GM18909 (cell line): ENCODE data around the gene PRAME.
"Not testable (repeated sequence)": the region's sequence is repeated elsewhere in the genome, so short reads cannot be mapped to it uniquely, and the experiment has no call there.

Source experiments
- ATAC-seq: cut with Tn5 transposase; IDR thresholded peaks from one replicate; pipeline ENCODE4 v1.9.1; 2021; ENCODE audit warnings: mild to moderate bottlenecking; ENCODE audit not compliant: unreplicated experiment, poor library complexity

The PRAME gene

GRCh38 chr22:22558972-22559603, at the start of gene PRAME:
Gene PRAME (minus strand): TSS chr22:22559265. CDS start chr22:22556832, 2,433 bp downstream.
- no peak for ATAC-seq

DNA sequence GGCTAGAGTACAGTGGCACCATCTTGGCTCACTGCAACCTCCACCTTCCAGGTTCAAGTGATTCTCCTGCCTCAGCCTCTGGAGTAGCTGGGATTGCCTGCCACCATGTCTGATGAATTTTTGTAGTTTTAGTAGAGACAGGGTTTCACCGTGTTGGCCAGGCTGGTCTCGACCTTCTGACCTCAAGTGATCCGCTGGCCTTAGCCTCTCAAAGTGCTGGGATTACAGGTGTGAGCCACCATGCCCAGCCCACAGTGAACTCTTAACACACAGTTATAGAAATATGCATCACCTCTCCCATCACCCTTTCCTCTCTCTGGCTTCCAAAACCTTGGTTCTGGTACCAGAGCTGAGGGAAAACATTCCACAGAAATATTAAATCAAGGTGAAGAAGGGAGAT, 49.0 kb upstream of the PRAME start:
- not testable (repeated sequence) for ATAC-seq

DNA sequence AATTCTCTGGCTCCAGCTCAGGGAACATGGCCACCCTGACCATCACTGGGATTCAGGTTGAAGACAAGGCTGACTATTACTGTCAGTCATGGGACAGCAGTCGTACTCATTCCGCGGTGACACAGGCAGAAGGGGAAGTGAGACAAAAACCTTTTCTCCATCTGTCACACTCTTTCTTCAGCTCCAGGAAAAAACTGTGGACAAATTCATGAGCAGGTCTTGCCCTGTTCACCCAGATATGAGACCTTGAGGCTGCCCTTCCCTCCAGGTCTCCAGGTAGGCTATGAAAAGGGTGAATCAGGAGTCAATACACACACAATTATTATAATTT, 46.0 kb upstream of the PRAME start:
- ATAC-seq, result no peak

- no peak for ATAC-seq
Observed at GRCh38 chr22:22604326-22605073, 45.4 kb upstream of the PRAME start.

DNA sequence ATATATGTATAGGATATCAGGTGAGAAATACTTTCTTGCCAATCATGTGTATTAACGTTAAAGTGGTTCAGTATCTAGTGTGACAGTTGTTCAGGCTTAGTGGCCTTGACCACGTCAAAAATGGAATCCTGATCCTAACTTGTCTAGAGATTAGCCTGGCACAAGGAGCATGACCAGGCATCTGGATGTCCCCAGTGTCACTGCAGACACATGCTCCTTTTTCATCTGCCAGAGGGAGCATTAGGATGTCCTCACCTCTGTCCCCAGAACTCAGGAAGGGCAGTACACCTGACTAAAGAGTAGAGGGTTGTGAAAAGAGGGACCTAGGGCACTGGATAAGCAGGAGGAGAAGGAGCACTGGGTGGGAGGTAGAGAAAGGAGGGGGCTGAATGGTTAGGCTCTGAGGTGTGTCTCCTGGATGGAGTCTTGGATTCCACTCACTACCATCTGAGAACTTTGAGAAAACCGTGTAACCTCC, 44.4 kb upstream of the PRAME start:
- ATAC-seq, result no peak

DNA sequence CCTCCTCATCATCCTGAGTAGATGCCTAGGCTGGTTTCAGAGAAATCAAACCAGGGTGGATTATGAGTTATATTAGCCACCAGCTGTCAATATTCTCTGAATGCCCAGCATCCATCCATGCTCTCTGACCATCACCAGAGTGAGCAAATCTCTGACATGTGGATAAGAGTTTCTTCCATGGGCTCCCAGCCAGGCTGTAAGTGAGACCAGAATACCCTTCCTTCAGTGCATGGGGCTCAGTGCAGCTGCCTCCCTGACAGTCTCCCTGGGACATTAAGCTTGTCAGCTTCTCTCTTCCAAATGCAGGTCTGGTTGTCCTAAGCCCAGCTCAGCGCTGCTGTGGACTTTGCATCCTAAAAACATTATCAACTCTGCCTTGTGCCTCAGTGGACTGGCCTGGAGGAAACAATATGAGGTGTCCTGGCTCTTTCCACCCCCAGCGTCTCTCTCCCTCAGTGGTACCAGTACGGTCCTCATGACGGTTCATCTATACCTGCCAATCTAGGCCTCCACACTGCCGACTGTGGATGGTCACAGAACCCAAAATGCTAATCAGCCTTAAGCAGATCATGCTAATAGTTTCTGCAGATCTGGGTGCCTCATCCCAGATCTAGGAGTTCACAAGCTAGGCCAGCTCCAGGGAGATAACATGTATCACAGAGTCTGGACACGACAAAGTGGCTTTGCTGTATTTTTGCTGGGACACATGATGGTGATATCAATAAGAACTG, 41.6 kb upstream of the PRAME start:
- ATAC-seq, result no peak

- no peak for ATAC-seq
Observed at GRCh38 chr22:22599248-22599647, 40.2 kb upstream of the PRAME start.

DNA sequence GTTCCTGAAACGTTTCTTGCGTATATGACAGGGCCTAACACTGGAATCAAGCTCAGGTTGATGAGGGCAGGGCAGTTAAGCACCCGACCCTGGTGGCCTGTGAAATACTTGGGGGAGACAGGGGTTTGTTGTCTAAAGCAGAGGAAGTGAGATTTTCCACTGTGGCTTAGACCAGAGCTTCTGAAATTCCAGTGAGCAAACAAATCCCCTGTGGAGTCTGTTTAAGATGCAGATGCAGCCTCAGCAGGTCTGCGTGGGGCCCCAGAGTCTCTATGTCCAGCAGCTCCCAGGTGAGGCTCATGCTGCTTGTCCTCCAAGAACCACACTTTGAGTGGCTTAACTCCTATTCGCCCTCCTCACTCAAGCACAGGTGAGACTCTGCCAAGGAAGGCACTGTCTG, 39.1 kb upstream of the PRAME start:
- ATAC-seq, result no peak

DNA sequence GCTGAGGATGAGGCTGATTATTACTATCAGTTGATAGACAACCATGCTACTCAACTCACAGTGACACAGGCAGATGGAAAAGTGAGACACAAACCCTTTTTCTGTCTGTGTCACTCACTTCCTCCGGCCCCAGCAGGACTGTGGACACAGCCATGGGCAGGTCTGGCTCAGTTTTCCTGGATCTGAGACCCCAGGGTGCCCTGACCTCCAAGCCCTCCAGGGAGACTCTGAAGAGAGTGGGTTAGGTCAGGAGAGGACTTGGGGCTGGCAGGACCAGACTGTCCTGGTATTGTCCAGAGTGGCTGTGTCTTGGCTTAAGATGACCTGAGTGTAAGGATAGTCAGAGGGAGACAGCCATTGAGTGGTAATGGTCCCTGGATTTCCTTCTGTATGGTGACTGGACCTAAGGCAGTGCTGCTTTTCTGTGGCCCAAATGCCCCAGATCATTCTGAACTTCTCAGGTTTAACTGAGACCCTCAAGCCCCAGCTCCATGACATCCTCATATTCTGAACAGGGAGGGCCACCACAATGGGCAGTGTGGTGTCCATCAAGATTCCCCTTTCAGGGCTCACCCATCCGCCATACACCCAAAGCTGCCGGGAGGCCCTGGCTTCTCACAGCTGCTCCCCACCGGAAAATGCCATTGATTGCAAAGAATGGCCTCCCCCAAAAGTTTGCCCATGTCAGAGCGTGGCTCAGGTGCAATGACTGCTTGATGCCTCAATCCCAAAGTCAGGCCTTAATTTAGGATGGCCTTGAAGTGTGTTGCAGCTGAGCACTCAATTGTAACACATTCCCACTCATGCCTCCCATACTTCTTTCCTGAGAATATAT, 36.2 kb upstream of the PRAME start:
- ATAC-seq, result no peak

DNA sequence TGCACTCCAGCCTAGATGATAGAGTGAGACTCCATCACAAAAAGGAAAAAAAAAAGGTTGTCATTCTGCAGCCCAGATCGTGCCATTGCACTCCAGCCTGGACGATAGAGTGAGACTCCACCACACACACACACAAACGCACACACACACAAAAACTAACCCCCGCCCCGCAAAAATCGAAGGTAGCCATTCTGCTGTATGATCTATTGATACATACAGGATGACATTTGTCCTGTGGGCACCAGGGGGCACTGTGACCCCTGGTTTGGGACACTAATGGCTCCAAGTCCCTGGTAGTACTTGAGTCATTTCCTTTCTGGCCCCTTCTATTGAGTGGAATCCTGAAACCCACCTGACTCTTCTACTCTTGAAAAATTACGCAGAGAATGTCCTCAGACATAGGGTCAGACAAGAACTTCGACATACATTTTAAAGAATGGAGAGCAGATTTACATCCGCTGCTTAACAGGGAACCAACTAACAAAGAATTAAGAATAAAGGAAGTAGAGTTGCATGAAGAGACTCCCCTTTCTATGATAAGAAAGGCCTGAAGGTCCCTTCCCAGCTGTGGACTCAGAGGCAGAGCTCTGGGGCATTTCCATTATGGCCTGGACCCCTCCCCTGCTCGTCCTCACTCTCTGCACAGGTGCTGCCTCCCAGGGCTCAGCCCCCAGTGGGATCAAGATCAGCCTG, 35.0 kb upstream of the PRAME start:
- no peak for ATAC-seq

DNA sequence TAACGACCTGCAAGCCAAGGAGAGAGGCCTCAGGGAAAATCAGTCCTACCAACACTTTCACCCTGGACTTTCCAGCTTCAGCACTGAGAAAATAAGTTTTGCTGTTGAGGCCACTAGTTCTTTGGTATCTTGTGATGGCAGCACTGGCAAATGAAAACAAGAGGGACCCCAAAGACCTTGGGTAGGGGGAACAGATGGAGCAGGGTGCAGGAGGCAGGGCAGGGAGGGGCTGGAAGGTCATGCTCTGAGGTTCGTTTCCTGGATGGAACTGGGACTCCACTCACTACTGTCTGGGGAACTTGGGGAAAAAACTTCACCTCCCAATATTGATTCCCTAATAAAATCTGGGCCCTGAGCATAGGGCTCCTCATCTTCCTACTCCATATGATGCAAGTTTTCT, 34.2 kb upstream of the PRAME start:
- ATAC-seq, result no peak

GRCh38 chr22:22591348-22592299, 32.6 kb upstream of the PRAME start:
- no peak for ATAC-seq

- ATAC-seq, result no peak
Observed at GRCh38 chr22:22590136-22590891, 31.2 kb upstream of the PRAME start.

DNA sequence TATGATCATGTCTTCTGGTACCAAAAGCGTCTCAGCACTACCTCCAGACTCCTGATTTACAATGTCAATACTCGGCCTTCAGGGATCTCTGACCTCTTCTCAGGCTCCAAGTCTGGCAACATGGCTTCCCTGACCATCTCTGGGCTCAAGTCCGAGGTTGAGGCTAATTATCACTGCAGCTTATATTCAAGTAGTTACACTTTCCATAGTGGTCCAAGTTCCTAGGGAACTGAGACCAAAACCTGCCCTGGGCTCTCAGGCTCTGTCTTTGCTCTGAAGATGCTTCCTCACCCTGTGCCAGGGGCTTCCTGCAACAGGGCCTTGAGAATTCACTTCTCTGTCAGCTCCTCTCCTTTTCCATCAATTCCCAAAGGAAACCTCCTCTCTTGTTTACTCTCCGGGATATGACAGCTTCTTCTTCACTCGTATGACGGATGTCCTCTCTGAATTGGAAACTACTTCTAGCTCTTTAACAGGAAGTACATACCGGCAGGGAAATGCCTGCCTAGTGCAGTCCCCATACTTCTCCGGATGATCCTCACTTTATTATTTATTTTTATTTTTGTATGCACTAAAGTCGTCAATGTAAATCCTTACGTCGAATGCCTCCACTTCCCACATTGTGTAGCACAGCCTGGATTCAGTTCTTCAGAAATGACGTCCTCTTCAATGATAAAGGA, 29.6 kb upstream of the PRAME start:
- no peak for ATAC-seq

DNA sequence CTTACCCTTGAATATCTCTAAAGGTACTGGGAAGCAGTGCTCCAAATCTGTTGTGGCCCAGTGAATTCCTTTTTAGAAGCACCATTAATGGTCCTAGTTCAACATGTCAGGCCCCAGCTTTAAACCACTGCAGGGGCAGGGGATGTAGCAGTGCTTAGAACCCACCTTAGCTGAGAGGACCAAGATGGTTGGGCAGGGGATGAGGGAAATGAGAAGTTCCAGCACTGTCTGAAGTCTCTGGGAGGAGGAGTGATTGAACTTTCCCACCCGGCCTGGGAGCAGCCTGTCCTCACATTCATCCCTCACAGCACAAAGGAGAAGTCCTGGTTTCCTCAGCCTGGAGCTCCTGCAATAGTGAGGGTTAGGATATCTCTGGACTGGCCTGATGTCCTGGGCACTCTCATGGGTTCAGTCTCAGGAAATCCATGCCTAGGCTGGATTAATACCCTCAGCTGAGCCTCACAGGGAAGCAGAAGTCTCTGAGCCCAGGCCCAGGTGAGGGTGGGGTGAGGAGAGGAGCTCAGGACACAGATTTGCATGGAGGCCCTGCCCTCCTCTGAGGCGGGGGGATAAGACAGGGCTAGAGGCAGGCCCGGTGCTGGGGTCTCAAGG, 28.6 kb upstream of the PRAME start:
- ATAC-seq, result no peak

DNA sequence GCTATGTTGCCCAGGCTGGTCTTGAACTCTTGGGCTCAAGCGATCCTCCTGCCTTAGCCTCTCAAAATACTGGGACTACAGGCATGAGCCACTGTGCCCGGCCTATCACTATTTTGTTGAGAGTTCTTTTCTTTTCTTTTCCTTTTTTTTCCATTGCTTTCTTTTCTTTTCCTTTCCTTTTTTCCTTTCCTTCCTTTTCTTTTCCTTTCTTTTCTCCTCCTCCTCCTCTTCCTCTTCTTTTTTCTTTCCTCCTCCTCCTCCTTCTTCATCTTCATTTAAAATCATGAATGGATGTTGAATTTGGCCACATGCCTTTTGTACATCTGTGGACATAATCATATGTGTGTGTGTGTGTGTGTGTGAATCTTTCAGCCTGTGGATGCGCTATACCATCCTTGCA, 25.7 kb upstream of the PRAME start:
- no peak for ATAC-seq

GRCh38 chr22:22583030-22583429, 24.0 kb upstream of the PRAME start:
- ATAC-seq, result no peak
